Endothelial cell of umbilical vein (primary cell): ENCODE measurements around the gene FAM83C. TPM values are rescaled to one million over a fixed set of nuclear protein-coding genes. Genes with fewer than 3 reads are reported as not detected.

ENCODE experiments used
- BruUV-seq: library from RNA; stranded (reverse); fragments of 400-500 nt; replicated peaks from 2 replicates; lab custom pipeline; 2021; lab: Mats Ljungman, UMichigan
- CTCF ChIA-PET: fragments of 300-600, 350-600 bp; sonication (Branson Sonifier 250); formaldehyde crosslinking; loops from one replicate; lab custom pipeline; 2021; ENCODE audit warnings: antibody characterized with exemption, inconsistent platforms; lab: Charles Lee
- POLR2A ChIA-PET: fragments of 300-600, 350-600 bp; sonication (Branson Sonifier 250); formaldehyde crosslinking; loops from one replicate; lab custom pipeline; 2021; ENCODE audit warnings: antibody characterized with exemption, inconsistent platforms; lab: Charles Lee
- DNase-seq: peaks from one replicate; pipeline ENCODE4 v3.0.0-alpha.2; 2011; ENCODE audit warnings: low read depth, low spot score
- FAIRE-seq: peaks from 2 replicates; lab custom pipeline; 2011; peaks lifted over from hg19 to GRCh38; lab: Jason Lieb, UNC
- H2AFZ ChIP-seq: 2 replicates; pipeline ENCODE4 v1.6.0; 2012; ENCODE audit warnings: low read depth, low read length, control low read depth, inconsistent platforms
- H3K27ac ChIP-seq: 2 replicates; pipeline ENCODE4 v1.5.1; 2011; ENCODE audit warnings: low read depth, mild to moderate bottlenecking, control low read depth, low read length, moderate library complexity; ENCODE audit not compliant: insufficient read depth
- H3K27me3 ChIP-seq, 2 experiments: 2 replicates each; pipeline versions ENCODE4 v1.6.0 to v1.6.1; 2011; ENCODE audit warnings: low read length in 2 of 2, mixed read lengths in 1 of 2; ENCODE audit not compliant: control insufficient read depth in 2 of 2, insufficient read depth in 2 of 2
- H3K36me3 ChIP-seq, 2 experiments: 2 replicates in 1 of 2; 3 replicates in 1 of 2; pipeline ENCODE4 v1.5.1; 2011; ENCODE audit warnings: low read length in 2 of 2, mild to moderate bottlenecking in 1 of 2, moderate library complexity in 1 of 2; ENCODE audit not compliant: control insufficient read depth in 2 of 2, insufficient read depth in 2 of 2; ENCODE audit errors: extremely low read depth in 1 of 2
- H3K4me1 ChIP-seq: 3 replicates; pipeline ENCODE4 v1.5.1; 2011; ENCODE audit warnings: mild to moderate bottlenecking, low read length; ENCODE audit not compliant: control insufficient read depth, insufficient read depth; ENCODE audit errors: extremely low read depth
- H3K4me2 ChIP-seq: 2 replicates; pipeline ENCODE4 v1.6.1; 2011; ENCODE audit warnings: low read length, control low read depth, mixed read lengths; ENCODE audit not compliant: insufficient read depth
- H3K4me3 ChIP-seq, 3 experiments: fragments of 200-600 bp in 1 of 3; sonication (generic), shearing (Covaris generic) in 1 of 3; replicated peaks in 1 of 3; 2 replicates each; pipeline ENCODE4 v1.5.1; 2011 to 2016; ENCODE audit warnings: control low read depth in 3 of 3, low read length in 3 of 3, mild to moderate bottlenecking in 2 of 3, inconsistent platforms in 1 of 3, low read depth in 1 of 3, moderate library complexity in 1 of 3; ENCODE audit not compliant: insufficient read depth in 1 of 3
- H3K79me2 ChIP-seq: 2 replicates; pipeline ENCODE4 v1.6.0; 2012; ENCODE audit warnings: low read length, inconsistent platforms; ENCODE audit not compliant: control insufficient read depth, insufficient read depth
- H3K9ac ChIP-seq: replicated peaks from 2 replicates; pipeline ENCODE3; 2011; ENCODE audit warnings: low read length, control low read depth; ENCODE audit not compliant: insufficient read depth; ENCODE audit errors: extremely low read depth
- H3K9me1 ChIP-seq: replicated peaks from 3 replicates; pipeline ENCODE4 v1.6.0; 2011; ENCODE audit warnings: mild to moderate bottlenecking, low read length; ENCODE audit not compliant: control insufficient read depth, insufficient read depth; ENCODE audit errors: extremely low read depth
- H3K9me3 ChIP-seq: replicated peaks from 2 replicates; pipeline ENCODE4 v1.5.1; 2012; ENCODE audit warnings: low read length, inconsistent platforms; ENCODE audit not compliant: control insufficient read depth, insufficient read depth
- H4K20me1 ChIP-seq: replicated peaks from 2 replicates; pipeline ENCODE3; 2011; ENCODE audit warnings: mild to moderate bottlenecking, low read length; ENCODE audit not compliant: control insufficient read depth, insufficient read depth; ENCODE audit errors: extremely low read depth
- CTCF ChIP-seq, 2 donors: IDR thresholded peaks; 1 replicate in 1 of 2; 2 replicates in 1 of 2; pipeline ENCODE4 v1.5.1; 2011; ENCODE audit warnings: low read length in 2 of 2, mild to moderate bottlenecking in 2 of 2, moderate library complexity in 2 of 2, control low read depth in 1 of 2, inconsistent platforms in 1 of 2, low read depth in 1 of 2; ENCODE audit not compliant: insufficient read depth in 1 of 2; ENCODE audit errors: extremely low read depth in 1 of 2
- EZH2 ChIP-seq: IDR thresholded peaks from 2 replicates; pipeline ENCODE4 v1.6.1; 2012; ENCODE audit warnings: borderline replicate concordance, low read depth, mild to moderate bottlenecking, moderate library complexity, low read length, inconsistent platforms; ENCODE audit not compliant: severe bottlenecking
- GATA2 ChIP-seq: IDR thresholded peaks from 2 replicates; pipeline ENCODE4 v1.7.0; 2011; ENCODE audit warnings: low read depth, mild to moderate bottlenecking, moderate library complexity, mixed read lengths, low read length; ENCODE audit not compliant: insufficient read length, insufficient read depth
- JUN ChIP-seq: IDR thresholded peaks from 2 replicates; pipeline ENCODE4 v1.6.1; 2011; ENCODE audit warnings: borderline replicate concordance, low read depth; ENCODE audit not compliant: insufficient read length, insufficient read depth
- POLR2A ChIP-seq: IDR thresholded peaks from 2 replicates; pipeline ENCODE4 v1.6.1; 2012; ENCODE audit warnings: low read depth, mild to moderate bottlenecking, control low read depth, low read length
- dilution Hi-C: fragments of 300-500 bp; cut with MboI; formaldehyde crosslinking; loops from one replicate; pipeline ENCODE4 v1.15.0; 2019; ENCODE audit warnings: low sequenced_read_pairs; ENCODE audit not compliant: extremely low pct_ligation_motif_present
- intact Hi-C: fragments of 100-400 bp; cut with micrococcal nuclease; formaldehyde crosslinking; loops from one replicate; pipeline ENCODE4 v1.10.0; 2022
- polyA plus RNA-seq, 4 experiments: library from polyadenylated mRNA; depleted of rRNA in 3 of 4; stranded (reverse) in 3 of 4; unstranded in 1 of 4; fragments of >200 nt; gene quantifications; 2 replicates each; pipeline versions ENCODE4 v1.2.1 to v1.2.3, GENCODE V29; 2011 to 2012; ENCODE audit warnings: missing spikeins in 1 of 4
- total RNA-seq: library from RNA; stranded (reverse); gene quantifications from 2 replicates; pipeline ENCODE4 v1.2.3, GENCODE V29; 2021
- TF ChIP-seq, protein P1 (sequence below): IDR thresholded peaks from 2 replicates; pipeline ENCODE4 v1.6.1; 2011; ENCODE audit not compliant: insufficient read depth, insufficient read length

Gene FAM83C
- total and polyA plus RNA-seq, 2 donors (not counting 3 experiments of a cell fraction or from before 2014, with no cell fraction given): not detected

- Histone ChIP-seq H3K4me1 (no peaks in the 10 kb centered on the region), H3K4me2 (no peak overlapping the region), H3K9ac (no peak overlapping the region), H3K9me1 (no peaks in the 10 kb centered on the region), H4K20me1 (no peaks in the 10 kb centered on the region), H3K27ac (no peak overlapping the region), H3K4me3 (no peak overlapping the region), H3K79me2 (no peaks in the 10 kb centered on the region), H3K36me3 (no peaks in the 10 kb centered on the region), H3K27me3 (no peaks in the 10 kb centered on the region), H2AFZ (no peak overlapping the region), H3K9me3 (no peaks in the 10 kb centered on the region)
- POLR2A ChIA-PET: no interaction called here
- peak; percentile 87 to 95 for TF ChIP-seq CTCF (IDR thresholded peaks at IDR 0.05; ENCODE audit: extremely low read depth in 1 of 2, insufficient read depth in 1 of 2, low read depth in 1 of 2, low read length in 2 of 2)
- TF ChIP-seq POLR2A: no peak
- FAIRE-seq (peak; percentile 90), DNase-seq (peak; percentile 66)
- intact Hi-C loops (loop anchor here (1.0 to 2.0 kb wide), 6 partner anchors 44 to 435 kb away; no protein-coding TSS in a partner anchor), dilution Hi-C loops (loop anchor here (25.0 kb wide), 1 partner anchor 432 kb away; the partner anchor contains the start of gene NCOA6)
- BruUV-seq: no TSS peak
- CTCF ChIA-PET: interaction anchor here (0.6 to 11.4 kb wide), 13 partner anchors 12 to 434 kb away, joined by 3 to 177 read pairs (median 3); partner anchors contain the start of genes EDEM2 and GDF5
Observed at GRCh38 chr20:35269055-35269781, 23.0 kb downstream of the FAM83C start.

DNA sequence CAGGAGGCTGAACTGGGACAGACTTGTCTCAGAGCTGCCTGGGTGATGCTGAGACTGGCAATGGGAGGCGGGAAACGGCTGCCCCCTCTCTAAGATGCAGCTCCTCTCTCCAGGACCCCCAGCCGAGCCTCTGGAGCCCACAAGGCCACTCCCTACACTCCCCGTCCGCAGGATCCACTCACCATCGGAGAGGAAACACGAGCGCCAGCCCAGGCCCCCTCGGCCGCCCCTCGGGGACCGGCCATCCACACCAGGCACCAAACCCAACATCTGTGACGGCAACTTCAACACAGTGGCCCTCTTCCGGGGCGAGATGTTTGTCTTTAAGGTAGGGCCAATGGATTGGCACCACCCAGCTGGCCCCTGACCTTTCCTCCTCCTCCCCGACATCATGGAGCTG, 25.1 kb downstream of the FAM83C start:
- Histone ChIP-seq H3K36me3 (no peaks in the 10 kb centered on the region), H2AFZ (no peak overlapping the region), H3K4me3 (no peak overlapping the region), H3K9me1 (no peaks in the 10 kb centered on the region), H3K4me1 (peaks cover 3% of the 10 kb centered on the region), H3K4me2 (no peak overlapping the region), H3K9ac (no peak overlapping the region), H3K27me3 (no peaks in the 10 kb centered on the region), H4K20me1 (no peaks in the 10 kb centered on the region), H3K9me3 (no peaks in the 10 kb centered on the region), H3K27ac (no peak overlapping the region), H3K79me2 (no peaks in the 10 kb centered on the region)
- DNase-seq: no peak
- POLR2A ChIA-PET: no interaction called here
- TF ChIP-seq GATA2 (no peak), JUN (no peak), POLR2A (no peak), CTCF (IDR thresholded peaks at IDR 0.05; ENCODE audit: extremely low read depth in 1 of 2, insufficient read depth in 1 of 2, low read depth in 1 of 2, low read length in 2 of 2) (no peak), EZH2 (no peak)
- TF ChIP-seq, protein P1, sequence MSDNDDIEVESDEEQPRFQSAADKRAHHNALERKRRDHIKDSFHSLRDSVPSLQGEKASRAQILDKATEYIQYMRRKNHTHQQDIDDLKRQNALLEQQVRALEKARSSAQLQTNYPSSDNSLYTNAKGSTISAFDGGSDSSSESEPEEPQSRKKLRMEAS: no peak
- BruUV-seq: no TSS peak
- FAIRE-seq: no peak
- intact Hi-C loops (no loop called here), dilution Hi-C loops (loop anchor here (25.0 kb wide), 1 partner anchor 430 kb away; the partner anchor contains the start of gene NCOA6)
- CTCF ChIA-PET: interaction anchor here (0.9 to 11.4 kb wide), 4 partner anchors 57 to 393 kb away, joined by 3 to 177 read pairs (median 60); partner anchors contain the start of gene EDEM2
